SIG-M5 (cell line): ENCODE results near the gene DNAJC15.
"Not testable (repeated sequence)": the region's sequence is repeated elsewhere in the genome, so short reads cannot be mapped to it uniquely, and the experiment has no call there.

Experiments used
- DNase-seq: peaks from one replicate; lab custom pipeline; 2025; lab: John Stamatoyannopoulos, UW

DNAJC15 gene

GRCh38 chr13:43045302-43045773 lies 22.0 kb downstream of the DNAJC15 start:
- DNase-seq: not testable (repeated sequence)

- no peak for DNase-seq
These were observed 22.9 kb downstream of the DNAJC15 start for GRCh38 chr13:43046259-43046658.

GRCh38 chr13:43054803-43055802 lies 31.7 kb downstream of the DNAJC15 start:
- no peak for DNase-seq

GRCh38 chr13:43057653-43058317 lies 34.4 kb downstream of the DNAJC15 start:
- DNase-seq: no peak

GRCh38 chr13:43058318-43058674 lies 34.9 kb downstream of the DNAJC15 start:
- DNase-seq: no peak

- no peak for DNase-seq
These were observed 35.4 kb downstream of the DNAJC15 start for GRCh38 chr13:43058831-43059230.

- not testable (repeated sequence) for DNase-seq
These were observed 36.4 kb downstream of the DNAJC15 start for GRCh38 chr13:43059779-43060178.

- DNase-seq: not testable (repeated sequence)
These were observed 37.4 kb downstream of the DNAJC15 start for GRCh38 chr13:43060806-43061205.

- no peak for DNase-seq
These were observed 38.3 kb downstream of the DNAJC15 start for GRCh38 chr13:43061496-43062280.

- no peak for DNase-seq
These were observed 48.4 kb downstream of the DNAJC15 start for GRCh38 chr13:43071824-43072223.

- no peak for DNase-seq
These were observed 49.0 kb downstream of the DNAJC15 start for GRCh38 chr13:43072394-43072793.

- DNase-seq: no peak
These were observed 51.6 kb downstream of the DNAJC15 start for GRCh38 chr13:43074824-43075510.

- not testable (repeated sequence) for DNase-seq
These were observed 52.1 kb downstream of the DNAJC15 start for GRCh38 chr13:43075511-43075902.

- DNase-seq: no peak
These were observed 53.7 kb downstream of the DNAJC15 start for GRCh38 chr13:43077046-43077445.

GRCh38 chr13:43077461-43077860 lies 54.1 kb downstream of the DNAJC15 start:
- DNase-seq: no peak

GRCh38 chr13:43077906-43078305 lies 54.5 kb downstream of the DNAJC15 start:
- no peak for DNase-seq

GRCh38 chr13:43078399-43078798 lies 55.0 kb downstream of the DNAJC15 start:
- DNase-seq: no peak

- DNase-seq: no peak
These were observed 56.1 kb downstream of the DNAJC15 start for GRCh38 chr13:43079392-43079931.

- DNase-seq: no peak
These were observed 56.8 kb downstream of the DNAJC15 start for GRCh38 chr13:43080199-43080598.

GRCh38 chr13:43081866-43082265 lies 58.5 kb downstream of the DNAJC15 start:
- no peak for DNase-seq

GRCh38 chr13:43083750-43084149 lies 60.4 kb downstream of the DNAJC15 start:
- DNase-seq: no peak
